Activated T-cell treated with anti-CD3 and anti-CD28 coated beads for 4 hours (primary cell): ENCODE measurements around the gene THAP11.
A peak's percentile ranks its signal among the peaks of the same experiment; 100 is the strongest.

Experiments
- DNase-seq: peaks from one replicate; pipeline ENCODE4 v3.0.0-alpha.2; 2020

THAP11 gene

GRCh38 chr16:67864594-67864993 is 22.5 kb downstream of the THAP11 start:
- no peak for DNase-seq

- DNase-seq: no peak
These were observed 23.2 kb downstream of the THAP11 start for GRCh38 chr16:67865318-67865717.

GRCh38 chr16:67868290-67868689 is 26.2 kb downstream of the THAP11 start:
- DNase-seq: no peak

DNA sequence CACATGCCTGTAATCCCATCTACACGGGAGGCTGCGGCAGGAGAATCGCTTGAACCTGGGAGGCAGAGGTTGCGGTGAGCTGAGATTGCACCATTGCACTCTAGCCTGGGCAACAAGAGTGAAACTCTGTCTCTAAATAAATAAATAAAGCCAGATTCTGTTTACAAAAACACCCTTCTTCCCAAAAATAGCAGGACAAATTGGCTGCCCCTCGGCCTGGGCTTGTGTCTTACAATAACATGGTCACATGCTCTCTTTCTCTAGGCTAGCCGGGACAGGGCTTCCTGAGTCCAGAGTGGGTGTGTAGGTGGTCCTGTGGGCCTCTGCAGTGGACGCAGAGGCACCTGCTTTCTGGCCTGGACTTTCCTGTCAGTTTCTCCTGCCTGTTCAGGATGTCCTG is 27.5 kb downstream of the THAP11 start:
- no peak for DNase-seq

DNA sequence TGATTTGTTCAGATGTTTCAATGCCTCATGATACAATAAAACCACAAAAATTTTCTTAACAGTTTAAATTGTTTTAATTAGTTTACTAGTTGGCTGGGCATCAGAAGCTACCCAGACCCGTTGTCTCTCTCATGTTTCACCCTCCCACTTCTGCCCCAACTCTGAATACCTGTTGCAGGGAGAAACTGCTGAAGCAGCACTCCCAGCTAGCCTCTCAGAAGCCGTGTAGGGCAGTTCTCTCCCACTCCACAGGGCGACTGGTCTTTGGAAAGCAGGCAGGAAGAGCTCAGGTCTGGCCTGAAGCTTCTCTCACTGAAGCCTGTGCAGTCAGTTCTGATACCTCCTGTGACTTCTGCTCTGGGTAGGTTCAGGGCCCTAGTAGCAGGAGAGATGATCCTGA is 29.1 kb downstream of the THAP11 start:
- DNase-seq: no peak

DNA sequence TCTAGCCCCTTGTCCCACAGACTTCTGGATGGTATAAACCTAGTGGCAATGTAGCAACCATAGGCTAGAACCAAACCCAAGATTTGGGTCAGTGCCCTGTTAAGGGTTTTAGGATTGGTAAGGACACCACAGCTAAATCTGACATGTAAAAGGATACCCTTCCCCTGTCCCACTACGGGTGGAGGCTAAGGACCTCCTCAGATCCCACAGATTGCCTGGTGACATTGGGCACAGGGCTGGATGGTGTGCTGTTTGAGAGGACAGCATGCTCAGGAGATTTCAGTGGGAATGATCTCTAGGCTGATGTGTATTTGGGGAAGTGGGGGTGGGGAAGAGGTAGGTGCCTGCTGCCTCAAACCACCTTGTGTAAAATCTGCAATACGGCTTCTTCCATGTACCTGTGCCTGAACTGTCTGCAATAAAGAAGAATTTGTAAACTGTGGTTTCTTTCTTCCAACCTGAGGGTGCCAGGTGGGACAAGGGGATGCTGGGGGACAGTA is 30.1 kb downstream of the THAP11 start:
- no peak for DNase-seq

DNA sequence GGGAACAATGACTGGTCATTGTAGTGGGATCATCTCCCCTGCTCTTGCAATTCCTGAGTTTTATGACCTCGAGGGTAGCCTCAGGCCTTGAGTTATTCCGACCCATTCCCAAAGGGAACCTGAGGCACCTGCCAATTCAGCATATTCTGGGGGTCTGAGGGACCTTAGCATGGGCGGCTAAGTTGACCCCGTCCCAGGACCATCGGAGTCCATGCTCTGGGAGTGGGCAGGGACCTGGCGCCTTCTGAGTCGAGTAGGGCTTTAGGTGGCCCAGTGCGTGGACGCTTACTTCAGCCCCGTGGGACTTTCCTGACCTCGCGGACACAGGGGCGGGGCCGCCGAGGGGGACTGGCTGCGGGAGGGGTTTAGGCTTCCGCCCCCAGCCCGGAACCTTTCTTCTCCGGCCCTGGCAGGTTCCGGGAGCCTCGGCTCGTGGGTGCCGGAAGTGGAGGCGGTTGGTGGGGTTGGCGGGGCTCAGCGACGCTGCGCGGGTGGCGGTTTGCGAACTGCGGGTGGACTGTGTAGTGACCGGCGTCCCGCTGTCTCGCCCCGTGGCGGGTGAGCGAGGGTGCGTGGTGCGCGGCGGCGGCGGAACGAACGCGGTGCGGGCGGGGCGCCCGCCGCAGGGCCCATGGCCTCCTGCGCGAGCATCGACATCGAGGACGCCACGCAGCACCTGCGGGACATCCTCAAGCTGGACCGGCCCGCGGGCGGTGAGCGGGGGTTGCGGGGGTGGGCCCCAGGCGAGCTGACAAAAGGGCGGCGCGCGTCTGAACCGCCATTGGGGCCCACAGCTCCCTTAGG is 30.7 kb downstream of the THAP11 start, which contains the start of gene EDC4:
Gene EDC4, plus strand, starts transcription at position 422 of the 804 bp plus-strand sequence. Its CDS starts 210 bp downstream, at position 632.
- DNase-seq: peak; percentile 86

DNA sequence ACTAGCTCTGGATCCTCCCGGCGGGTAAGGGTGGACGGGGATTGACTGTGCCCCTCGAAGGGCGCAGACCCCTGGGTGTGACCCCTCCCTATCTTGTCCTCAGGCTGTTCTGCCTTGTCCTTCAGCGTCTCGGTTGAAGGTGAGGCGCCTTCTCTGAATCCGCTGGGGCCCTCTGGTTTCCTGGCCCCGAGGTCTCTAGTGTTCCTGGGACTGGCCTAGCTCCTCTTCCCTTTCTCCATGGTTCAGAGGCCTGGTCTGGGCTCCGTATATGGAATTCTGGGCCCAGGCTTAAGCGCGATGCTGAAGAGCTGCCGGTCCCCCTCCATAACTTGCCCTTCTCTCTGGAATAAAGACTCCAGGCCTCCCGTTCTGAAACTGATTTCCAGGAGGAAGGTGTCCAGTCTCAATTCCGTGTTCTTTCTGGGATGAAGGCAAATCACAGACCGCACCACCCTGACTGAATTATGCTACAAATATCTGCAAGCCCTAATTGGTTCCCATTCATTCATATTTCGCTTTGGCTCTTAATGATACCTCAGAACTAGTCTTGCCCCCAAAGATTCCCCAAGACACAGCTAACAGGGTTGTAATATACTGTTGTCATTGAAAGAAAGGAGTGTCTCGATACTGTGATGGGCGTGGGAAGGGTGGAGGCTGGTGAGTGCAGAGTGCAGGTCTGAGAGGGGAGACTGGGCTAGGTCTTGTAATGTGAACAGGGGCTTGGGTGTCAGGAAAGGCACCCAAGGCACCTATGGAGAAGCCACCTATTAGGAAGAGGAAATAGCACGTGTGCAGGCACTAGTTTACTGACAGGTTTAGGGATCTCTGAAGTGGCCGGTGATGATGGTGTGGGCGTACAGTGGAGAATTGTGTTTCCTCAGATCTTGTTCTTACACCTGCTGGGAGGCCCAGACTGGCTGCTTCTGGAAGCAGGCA is 31.6 kb downstream of the THAP11 start:
- DNase-seq: no peak

- DNase-seq: no peak
These were observed 32.3 kb downstream of the THAP11 start for GRCh38 chr16:67874372-67874771.

DNA sequence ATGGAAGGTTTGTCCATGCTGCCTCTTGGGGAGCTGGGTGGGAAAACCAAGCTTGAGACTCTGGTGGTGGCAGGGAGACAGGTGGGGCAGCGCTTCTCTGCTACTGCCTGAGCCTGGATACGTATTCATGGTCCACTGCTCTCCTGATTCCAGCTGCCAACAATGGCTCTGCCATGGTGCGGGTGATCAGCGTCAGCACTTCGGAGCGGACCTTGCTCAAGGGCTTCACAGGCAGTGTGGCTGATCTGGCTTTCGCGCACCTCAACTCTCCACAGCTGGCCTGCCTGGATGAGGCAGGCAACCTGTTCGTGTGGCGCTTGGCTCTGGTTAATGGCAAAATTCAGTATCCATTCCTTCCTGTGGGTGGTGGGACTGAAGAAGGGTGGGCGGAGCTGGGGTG is 34.9 kb downstream of the THAP11 start:
- DNase-seq: no peak

- DNase-seq: no peak
These were observed 36.1 kb downstream of the THAP11 start for GRCh38 chr16:67878232-67878631.

- DNase-seq: no peak
These were observed 36.7 kb downstream of the THAP11 start for GRCh38 chr16:67878846-67879245.

DNA sequence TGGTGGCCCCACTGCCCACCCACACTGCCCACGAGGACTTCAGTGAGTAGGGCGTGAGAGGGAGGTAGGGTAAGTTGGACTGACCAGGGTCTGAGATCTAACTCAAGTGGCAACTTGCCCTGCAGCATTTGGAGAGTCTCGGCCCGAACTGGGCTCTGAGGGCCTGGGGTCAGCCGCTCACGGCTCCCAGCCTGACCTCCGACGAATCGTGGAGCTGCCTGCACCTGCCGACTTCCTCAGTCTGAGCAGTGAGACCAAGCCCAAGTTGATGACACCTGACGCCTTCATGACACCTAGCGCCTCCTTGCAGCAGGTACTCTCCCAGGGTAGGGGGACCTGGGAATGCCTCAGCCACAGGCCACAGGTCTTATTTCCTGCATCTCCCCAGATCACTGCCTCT is 37.3 kb downstream of the THAP11 start:
- DNase-seq: no peak

- no peak for DNase-seq
These were observed 37.8 kb downstream of the THAP11 start for GRCh38 chr16:67879936-67880335.

DNA sequence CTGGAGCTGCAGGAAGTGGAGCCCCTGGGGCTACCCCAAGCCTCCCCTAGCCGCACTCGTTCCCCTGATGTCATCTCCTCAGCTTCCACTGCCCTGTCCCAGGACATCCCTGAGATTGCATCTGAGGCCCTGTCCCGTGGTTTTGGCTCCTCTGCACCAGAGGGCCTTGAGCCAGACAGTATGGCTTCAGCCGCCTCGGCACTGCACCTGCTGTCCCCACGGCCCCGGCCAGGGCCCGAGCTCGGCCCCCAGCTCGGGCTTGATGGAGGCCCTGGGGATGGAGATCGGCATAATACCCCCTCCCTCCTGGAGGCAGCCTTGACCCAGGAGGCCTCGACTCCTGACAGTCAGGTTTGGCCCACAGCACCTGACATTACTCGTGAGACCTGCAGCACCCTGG is 38.5 kb downstream of the THAP11 start:
- no peak for DNase-seq

DNA sequence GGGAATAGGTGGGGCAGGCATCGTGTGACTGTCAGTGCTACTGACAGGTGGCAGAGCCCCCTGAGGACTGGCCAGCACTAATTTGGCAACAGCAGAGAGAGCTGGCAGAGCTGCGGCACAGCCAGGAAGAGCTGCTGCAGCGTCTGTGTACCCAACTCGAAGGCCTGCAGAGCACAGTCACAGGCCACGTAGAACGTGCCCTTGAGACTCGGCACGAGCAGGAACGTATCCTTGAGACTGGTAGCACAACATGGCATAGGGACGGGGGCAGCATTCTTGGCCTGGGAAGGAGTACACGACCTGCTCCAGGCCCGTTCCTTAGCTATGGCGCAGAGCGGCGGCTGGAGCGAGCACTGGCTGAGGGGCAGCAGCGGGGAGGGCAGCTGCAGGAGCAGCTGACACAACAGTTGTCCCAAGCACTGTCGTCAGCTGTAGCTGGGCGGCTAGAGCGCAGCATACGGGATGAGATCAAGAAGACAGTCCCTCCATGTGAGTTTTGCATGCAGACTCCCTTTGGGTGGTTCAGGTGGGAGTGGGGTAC is 39.6 kb downstream of the THAP11 start:
- DNase-seq: no peak

DNA sequence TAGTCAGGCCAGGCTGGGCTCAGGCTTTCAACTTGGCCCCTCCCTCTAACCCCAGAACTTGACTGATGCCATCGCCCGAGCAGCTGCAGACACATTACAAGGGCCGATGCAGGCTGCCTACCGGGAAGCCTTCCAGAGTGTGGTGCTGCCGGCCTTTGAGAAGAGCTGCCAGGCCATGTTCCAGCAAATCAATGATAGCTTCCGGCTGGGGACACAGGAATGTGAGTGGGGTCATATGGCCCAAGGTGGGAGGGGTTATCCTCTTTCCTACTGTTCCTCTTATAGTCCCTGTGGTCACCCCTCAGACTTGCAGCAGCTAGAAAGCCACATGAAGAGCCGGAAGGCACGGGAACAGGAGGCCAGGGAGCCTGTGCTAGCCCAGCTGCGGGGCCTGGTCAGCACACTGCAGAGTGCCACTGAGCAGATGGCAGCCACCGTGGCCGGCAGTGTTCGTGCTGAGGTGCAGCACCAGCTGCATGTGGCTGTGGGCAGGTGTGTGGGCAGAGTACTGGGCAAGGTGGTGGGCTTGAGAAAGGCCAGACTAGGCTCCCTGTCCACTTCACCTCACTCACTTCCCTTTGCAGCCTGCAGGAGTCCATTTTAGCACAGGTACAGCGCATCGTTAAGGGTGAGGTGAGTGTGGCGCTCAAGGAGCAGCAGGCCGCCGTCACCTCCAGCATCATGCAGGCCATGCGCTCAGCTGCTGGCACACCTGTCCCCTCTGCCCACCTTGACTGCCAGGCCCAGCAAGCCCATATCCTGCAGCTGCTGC is 40.4 kb downstream of the THAP11 start:
- no peak for DNase-seq

DNA sequence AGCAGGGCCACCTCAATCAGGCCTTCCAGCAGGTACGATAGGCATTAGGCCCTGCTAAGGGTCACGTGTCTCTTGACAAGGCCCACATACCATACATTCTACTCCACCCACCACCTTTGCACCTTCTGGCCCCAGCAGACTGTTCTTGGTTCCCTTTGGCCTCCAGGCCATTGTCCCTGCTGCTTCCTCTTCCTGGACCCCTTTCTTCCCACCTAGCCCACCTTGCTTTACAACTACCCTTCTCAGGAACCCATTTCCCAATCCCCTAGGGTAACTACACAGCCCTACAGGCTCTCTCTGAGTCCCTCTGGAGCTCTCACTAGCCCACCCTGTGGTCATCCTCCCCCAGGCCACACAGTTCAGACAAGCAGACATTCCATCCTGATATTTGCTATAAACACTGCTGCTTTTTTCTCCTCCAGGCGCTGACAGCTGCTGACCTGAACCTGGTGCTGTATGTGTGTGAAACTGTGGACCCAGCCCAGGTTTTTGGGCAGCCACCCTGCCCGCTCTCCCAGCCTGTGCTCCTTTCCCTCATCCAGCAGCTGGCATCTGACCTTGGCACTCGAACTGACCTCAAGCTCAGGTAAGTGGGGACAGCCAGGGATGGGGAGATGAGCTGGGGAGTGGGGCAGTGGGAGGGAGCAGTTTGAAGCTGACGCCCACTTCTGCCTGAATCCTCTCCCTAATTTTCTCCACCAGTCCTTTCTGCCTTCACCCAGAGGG is 41.2 kb downstream of the THAP11 start:
- DNase-seq: no peak

DNA sequence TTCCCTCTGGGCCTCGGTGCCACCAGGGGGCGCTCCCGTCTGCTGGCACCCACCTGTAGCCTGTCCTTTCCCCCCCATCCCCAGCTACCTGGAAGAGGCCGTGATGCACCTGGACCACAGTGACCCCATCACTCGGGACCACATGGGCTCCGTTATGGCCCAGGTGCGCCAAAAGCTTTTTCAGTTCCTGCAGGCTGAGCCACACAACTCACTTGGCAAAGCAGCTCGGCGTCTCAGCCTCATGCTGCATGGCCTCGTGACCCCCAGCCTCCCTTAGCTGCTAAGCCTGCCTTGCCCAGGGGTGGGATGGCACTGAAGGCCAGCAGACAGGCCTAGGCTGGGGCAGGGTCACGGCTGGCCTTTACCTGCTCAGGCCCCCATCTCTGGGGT is 41.7 kb downstream of the THAP11 start:
- peak; percentile 63 for DNase-seq

DNA sequence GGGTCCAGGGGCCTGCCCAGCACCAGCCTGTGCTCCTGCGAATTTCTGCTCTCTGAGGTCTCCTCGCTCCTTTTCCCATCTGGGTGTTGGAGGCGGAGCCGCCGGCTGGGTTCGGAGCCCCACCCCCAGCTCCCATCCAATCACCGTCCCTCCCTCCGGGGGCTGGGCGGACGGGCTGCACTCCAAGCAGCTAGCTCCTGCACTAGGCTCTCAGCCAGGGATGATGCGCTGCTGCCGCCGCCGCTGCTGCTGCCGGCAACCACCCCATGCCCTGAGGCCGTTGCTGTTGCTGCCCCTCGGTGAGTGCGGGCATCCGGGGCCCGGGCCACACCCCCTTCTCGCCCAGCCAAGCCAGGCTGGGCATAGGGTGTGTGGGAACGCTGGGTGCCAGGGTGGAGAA is 42.6 kb downstream of the THAP11 start, which contains the start of gene NRN1L:
Gene NRN1L, plus strand, starts transcription at position 202 of the 400 bp plus-strand sequence. Its CDS starts 19 bp downstream, at position 221.
- DNase-seq: no peak

- no peak for DNase-seq
These were observed 43.4 kb downstream of the THAP11 start for GRCh38 chr16:67885545-67885944.

- DNase-seq: no peak
These were observed 43.9 kb downstream of the THAP11 start for GRCh38 chr16:67885976-67886375.
